ENCODE results near the gene RASGRF2.
"Not testable (repeated sequence)": the region's sequence is repeated elsewhere in the genome, so short reads cannot be mapped to it uniquely, and the experiment has no call there.

RASGRF2 gene

GRCh38 chr5:81030236-81031034 lies 70.3 kb downstream of the RASGRF2 start:
- not testable (repeated sequence) for H3K4me3 Mint-ChIP-seq; H3K27ac Mint-ChIP-seq; H3K27me3 Mint-ChIP-seq (ENCODE audit: low read depth); H3K4me1 Mint-ChIP-seq (ENCODE audit: low read depth)
- Mint-ChIP-seq H3K36me3 (ENCODE audit: low read depth) (peaks cover 12% of the 10 kb centered on the region), H3K9me3 (peaks cover 20% of the 10 kb centered on the region)

GRCh38 chr5:81035522-81035921 lies 75.4 kb downstream of the RASGRF2 start:
- no peak overlapping the region for H3K27ac Mint-ChIP-seq
- H3K36me3 Mint-ChIP-seq (ENCODE audit: low read depth) = peaks cover 5% of the 10 kb centered on the region
- H3K4me3 Mint-ChIP-seq = no peak overlapping the region
- no peaks in the 10 kb centered on the region for H3K4me1 Mint-ChIP-seq (ENCODE audit: low read depth)
- H3K27me3 Mint-ChIP-seq (ENCODE audit: low read depth) = no peaks in the 10 kb centered on the region
- H3K9me3 Mint-ChIP-seq = peaks cover 14% of the 10 kb centered on the region

- Mint-ChIP-seq H3K27me3 (ENCODE audit: low read depth) (no peaks in the 10 kb centered on the region), H3K9me3 (peaks cover 5% of the 10 kb centered on the region), H3K36me3 (ENCODE audit: low read depth) (peaks cover 2% of the 10 kb centered on the region), H3K4me3 (no peak overlapping the region), H3K4me1 (ENCODE audit: low read depth) (no peaks in the 10 kb centered on the region), H3K27ac (no peak overlapping the region)
Measured at GRCh38 chr5:81038495-81038894, 78.3 kb downstream of the RASGRF2 start.

GRCh38 chr5:81044868-81045267 lies 84.7 kb downstream of the RASGRF2 start:
- peaks cover 2% of the 10 kb centered on the region for H3K36me3 Mint-ChIP-seq (ENCODE audit: low read depth)
- H3K4me3 Mint-ChIP-seq = no peak overlapping the region
- no peaks in the 10 kb centered on the region for H3K9me3 Mint-ChIP-seq
- H3K4me1 Mint-ChIP-seq (ENCODE audit: low read depth) = peaks cover 7% of the 10 kb centered on the region
- no peak overlapping the region for H3K27ac Mint-ChIP-seq
- no peaks in the 10 kb centered on the region for H3K27me3 Mint-ChIP-seq (ENCODE audit: low read depth)

GRCh38 chr5:81045389-81045807 lies 85.2 kb downstream of the RASGRF2 start:
- Mint-ChIP-seq H3K4me3 (no peak overlapping the region), H3K4me1 (ENCODE audit: low read depth) (peaks cover 7% of the 10 kb centered on the region), H3K36me3 (ENCODE audit: low read depth) (peaks cover 2% of the 10 kb centered on the region), H3K9me3 (no peaks in the 10 kb centered on the region), H3K27me3 (ENCODE audit: low read depth) (no peaks in the 10 kb centered on the region), H3K27ac (no peak overlapping the region)

GRCh38 chr5:81046041-81046440 lies 85.9 kb downstream of the RASGRF2 start:
- Mint-ChIP-seq H3K9me3 (no peaks in the 10 kb centered on the region), H3K27me3 (ENCODE audit: low read depth) (no peaks in the 10 kb centered on the region), H3K27ac (no peak overlapping the region), H3K36me3 (ENCODE audit: low read depth) (peaks cover 2% of the 10 kb centered on the region), H3K4me3 (no peak overlapping the region), H3K4me1 (ENCODE audit: low read depth) (peaks cover 7% of the 10 kb centered on the region)

- Mint-ChIP-seq H3K27ac (no peak overlapping the region), H3K4me1 (ENCODE audit: low read depth) (no peaks in the 10 kb centered on the region)
Measured at GRCh38 chr5:81052325-81052724, 92.2 kb downstream of the RASGRF2 start.

GRCh38 chr5:81053282-81053681 lies 93.1 kb downstream of the RASGRF2 start:
- not testable (repeated sequence) for H3K27ac Mint-ChIP-seq; H3K27me3 Mint-ChIP-seq (ENCODE audit: low read depth); H3K9me3 Mint-ChIP-seq; H3K36me3 Mint-ChIP-seq (ENCODE audit: low read depth); H3K4me3 Mint-ChIP-seq; H3K4me1 Mint-ChIP-seq (ENCODE audit: low read depth)

More at GRCh38 chr5:81052325-81052724, 92.2 kb downstream of the RASGRF2 start:
- Mint-ChIP-seq H3K4me3 (no peak overlapping the region), H3K36me3 (ENCODE audit: low read depth) (no peaks in the 10 kb centered on the region), H3K27me3 (ENCODE audit: low read depth) (no peaks in the 10 kb centered on the region), H3K9me3 (peaks cover 3% of the 10 kb centered on the region)

- Mint-ChIP-seq H3K9me3 (peaks cover 5% of the 10 kb centered on the region), H3K36me3 (ENCODE audit: low read depth) (peaks cover 7% of the 10 kb centered on the region), H3K27ac (no peak overlapping the region), H3K4me1 (ENCODE audit: low read depth) (peaks cover 4% of the 10 kb centered on the region), H3K27me3 (ENCODE audit: low read depth) (no peaks in the 10 kb centered on the region), H3K4me3 (no peak overlapping the region)
Measured at GRCh38 chr5:81058121-81058520, 98.0 kb downstream of the RASGRF2 start.

- Mint-ChIP-seq H3K36me3 (ENCODE audit: low read depth) (peaks cover 15% of the 10 kb centered on the region), H3K27me3 (ENCODE audit: low read depth) (no peaks in the 10 kb centered on the region), H3K4me1 (ENCODE audit: low read depth) (peaks cover under 1% of the 10 kb centered on the region), H3K9me3 (peaks cover 12% of the 10 kb centered on the region), H3K27ac (no peak overlapping the region), H3K4me3 (no peak overlapping the region)
Measured at GRCh38 chr5:81065492-81065891, 105.3 kb downstream of the RASGRF2 start.

- Mint-ChIP-seq H3K4me1 (ENCODE audit: low read depth) (no peaks in the 10 kb centered on the region), H3K36me3 (ENCODE audit: low read depth) (peaks cover 12% of the 10 kb centered on the region), H3K4me3 (no peak overlapping the region), H3K9me3 (peaks cover 11% of the 10 kb centered on the region), H3K27me3 (ENCODE audit: low read depth) (no peaks in the 10 kb centered on the region), H3K27ac (no peak overlapping the region)
Measured at GRCh38 chr5:81066102-81066501, 105.9 kb downstream of the RASGRF2 start.

GRCh38 chr5:81067406-81067805 lies 107.2 kb downstream of the RASGRF2 start:
- Mint-ChIP-seq H3K9me3 (peaks cover 11% of the 10 kb centered on the region), H3K4me3 (no peak overlapping the region), H3K27me3 (ENCODE audit: low read depth) (no peaks in the 10 kb centered on the region), H3K27ac (no peak overlapping the region), H3K36me3 (ENCODE audit: low read depth) (peaks cover 14% of the 10 kb centered on the region), H3K4me1 (ENCODE audit: low read depth) (no peaks in the 10 kb centered on the region)

- H3K36me3 Mint-ChIP-seq (ENCODE audit: low read depth) = peaks cover 14% of the 10 kb centered on the region
- H3K27ac Mint-ChIP-seq = no peak overlapping the region
- no peaks in the 10 kb centered on the region for H3K4me1 Mint-ChIP-seq (ENCODE audit: low read depth)
- H3K4me3 Mint-ChIP-seq = no peak overlapping the region
- H3K9me3 Mint-ChIP-seq = peaks cover 11% of the 10 kb centered on the region
- H3K27me3 Mint-ChIP-seq (ENCODE audit: low read depth) = no peaks in the 10 kb centered on the region
Measured at GRCh38 chr5:81068063-81068462, 107.9 kb downstream of the RASGRF2 start.

- peaks cover 16% of the 10 kb centered on the region for H3K36me3 Mint-ChIP-seq (ENCODE audit: low read depth)
- H3K4me3 Mint-ChIP-seq = no peak overlapping the region
- H3K27me3 Mint-ChIP-seq (ENCODE audit: low read depth) = no peaks in the 10 kb centered on the region
- peaks cover 10% of the 10 kb centered on the region for H3K9me3 Mint-ChIP-seq
- H3K4me1 Mint-ChIP-seq (ENCODE audit: low read depth) = no peaks in the 10 kb centered on the region
- no peak overlapping the region for H3K27ac Mint-ChIP-seq
Measured at GRCh38 chr5:81068635-81069034, 108.5 kb downstream of the RASGRF2 start.

GRCh38 chr5:81069990-81070389 lies 109.8 kb downstream of the RASGRF2 start:
- H3K36me3 Mint-ChIP-seq (ENCODE audit: low read depth) = peaks cover 15% of the 10 kb centered on the region
- H3K4me1 Mint-ChIP-seq (ENCODE audit: low read depth) = no peaks in the 10 kb centered on the region
- no peak overlapping the region for H3K27ac Mint-ChIP-seq
- no peaks in the 10 kb centered on the region for H3K9me3 Mint-ChIP-seq
- no peaks in the 10 kb centered on the region for H3K27me3 Mint-ChIP-seq (ENCODE audit: low read depth)
- no peak overlapping the region for H3K4me3 Mint-ChIP-seq

Measured in T-helper 1 cell treated with Interleukin-12 subunit alpha and Interleukin-12 subunit beta and Interleukin-4 antibody, amounts not matched to agents 30 μg/mL and 1 μg/mL, for 36 hours (primary cell).